Memory B cell (primary cell): Measurements from ENCODE around the gene TMEM229A.
"Not testable (repeated sequence)": the region's sequence is repeated elsewhere in the genome, so short reads cannot be mapped to it uniquely, and the experiment has no call there.

Experiments used
- ATAC-seq: fragments of 150-1000 bp; cut with Tn5 transposase; 2 replicates; pipeline ENCODE4 v1.10.0; 2021; ENCODE audit warnings: low read depth, mild to moderate bottlenecking, moderate library complexity
- DNase-seq, 2 donors: peaks; one replicate each; pipeline ENCODE4 v3.0.0; 2022; ENCODE audit warnings: low spot score in 2 of 2
- H3K27ac Mint-ChIP-seq: one replicate; pipeline ENCODE4 v1.8.0; 2022; ENCODE audit warnings: mild to moderate bottlenecking, moderate library complexity, mixed read lengths
- H3K27me3 Mint-ChIP-seq: one replicate; pipeline ENCODE4 v1.8.0; 2022; ENCODE audit warnings: mixed read lengths
- H3K36me3 Mint-ChIP-seq: one replicate; pipeline ENCODE4 v1.8.0; 2022; ENCODE audit warnings: mild to moderate bottlenecking, mixed read lengths
- H3K4me1 Mint-ChIP-seq: one replicate; pipeline ENCODE4 v1.8.0; 2022; ENCODE audit warnings: mixed read lengths
- H3K4me3 Mint-ChIP-seq: one replicate; pipeline ENCODE4 v1.8.0; 2022; ENCODE audit warnings: mild to moderate bottlenecking, moderate library complexity, mixed read lengths
- H3K9me3 Mint-ChIP-seq: one replicate; pipeline ENCODE4 v1.8.0; 2022; ENCODE audit warnings: mixed read lengths

The TMEM229A gene

DNA sequence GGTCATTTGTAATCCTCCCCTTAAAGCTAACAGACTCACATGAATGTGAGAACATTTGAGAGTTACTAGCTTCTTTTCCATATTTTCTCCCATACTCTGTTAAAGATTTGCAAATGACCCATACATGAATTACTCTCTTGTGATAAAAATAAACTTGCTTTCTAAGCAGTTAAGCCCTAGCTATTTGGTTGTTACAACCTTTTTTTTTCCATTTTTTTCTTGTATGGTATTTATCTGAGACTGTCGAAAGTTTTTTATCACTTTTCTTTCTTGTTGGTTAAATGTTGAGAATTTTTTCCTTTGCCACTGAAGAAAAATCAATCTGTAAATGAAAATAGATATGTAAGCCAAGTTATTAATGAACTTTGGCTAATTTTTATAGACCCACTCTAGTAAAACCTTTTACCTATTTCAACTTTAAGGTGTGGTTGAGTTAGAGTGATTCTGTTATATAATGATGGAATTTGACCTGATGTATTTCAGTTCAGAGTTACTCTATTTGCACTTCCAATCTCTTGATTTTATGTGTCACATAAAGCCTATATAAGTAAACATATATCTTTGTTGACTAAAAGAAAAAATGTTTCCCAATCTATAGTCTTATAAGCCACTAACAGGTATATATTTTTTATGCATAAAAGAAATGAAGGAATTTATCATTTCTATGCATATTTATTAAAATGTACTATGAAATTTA lies 19.0 kb upstream of the TMEM229A start:
- ATAC-seq: no peak
- H3K4me3 Mint-ChIP-seq: no peak overlapping the region
- H3K27me3 Mint-ChIP-seq: no peaks in the 10 kb centered on the region

DNA sequence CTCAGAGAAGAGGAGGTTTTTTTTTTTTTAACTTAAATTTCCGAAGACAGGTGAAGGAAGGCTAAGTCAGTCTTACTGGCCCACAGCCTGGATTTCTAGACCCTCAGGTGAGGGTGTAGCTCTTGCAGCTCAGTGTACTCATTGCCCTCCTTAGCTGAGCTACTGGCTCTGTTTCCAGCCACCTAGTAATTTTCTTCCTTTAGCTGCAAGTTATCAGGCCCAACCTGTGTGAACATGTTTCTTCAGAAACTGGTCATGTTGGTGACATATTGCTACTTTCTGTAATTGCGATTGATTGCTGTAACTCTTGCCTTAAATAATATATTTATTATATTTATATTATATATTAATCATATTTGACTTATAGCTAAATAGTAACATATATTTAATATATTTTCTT lies 10.0 kb upstream of the TMEM229A start:
- ATAC-seq (no peak), DNase-seq (no peak)
- Mint-ChIP-seq H3K4me1 (no peaks in the 10 kb centered on the region), H3K9me3 (no peaks in the 10 kb centered on the region), H3K4me3 (no peak overlapping the region), H3K36me3 (no peaks in the 10 kb centered on the region), H3K27ac (no peak overlapping the region), H3K27me3 (no peaks in the 10 kb centered on the region)

More for the DNA sequence above, 19.0 kb upstream of the TMEM229A start:
- DNase-seq: no peak
- Mint-ChIP-seq H3K27ac (no peak overlapping the region), H3K9me3 (no peaks in the 10 kb centered on the region), H3K4me1 (no peaks in the 10 kb centered on the region), H3K36me3 (no peaks in the 10 kb centered on the region)

DNA sequence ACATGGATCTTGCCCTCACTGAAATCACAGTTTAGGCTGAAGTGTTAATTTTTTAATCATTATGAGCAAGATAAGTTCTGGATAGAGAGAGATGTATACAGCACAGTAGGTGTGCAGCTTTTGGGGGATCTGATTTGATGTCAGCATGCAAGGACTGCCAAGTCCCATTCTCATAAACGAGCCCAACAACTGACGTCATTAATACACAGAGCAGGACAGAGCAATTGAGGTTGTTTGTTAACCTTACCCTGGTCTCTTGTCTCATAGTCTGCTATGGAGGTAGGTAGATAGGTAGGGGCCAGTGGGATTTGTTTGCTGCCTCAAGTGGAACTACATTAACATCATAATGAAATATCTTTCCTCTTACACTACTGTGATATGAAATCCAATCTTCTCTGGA lies 8.6 kb upstream of the TMEM229A start:
- Mint-ChIP-seq H3K9me3 (no peaks in the 10 kb centered on the region), H3K27me3 (peaks cover 4% of the 10 kb centered on the region), H3K36me3 (no peaks in the 10 kb centered on the region), H3K4me1 (no peaks in the 10 kb centered on the region), H3K27ac (no peak overlapping the region), H3K4me3 (no peak overlapping the region)
- DNase-seq (no peak), ATAC-seq (no peak)

DNA sequence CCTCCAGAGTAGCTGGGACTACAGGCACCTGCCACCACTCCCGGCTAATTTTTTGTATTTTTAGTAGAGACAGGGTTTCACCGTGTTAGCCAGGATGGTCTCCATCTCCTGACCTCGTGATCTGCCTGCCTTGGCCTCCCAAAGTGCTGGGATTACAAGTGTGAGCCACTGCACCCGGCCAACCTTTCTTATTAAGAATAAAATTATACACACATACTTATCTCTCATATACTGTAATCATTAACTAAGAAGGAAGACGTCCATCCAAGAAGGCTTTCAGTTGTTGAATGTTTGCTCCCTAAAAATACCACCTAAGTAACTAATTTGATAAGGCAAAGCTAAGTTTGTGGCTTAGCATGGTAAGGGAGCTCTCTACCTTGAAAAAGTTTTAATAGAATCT lies 5.0 kb upstream of the TMEM229A start:
- ATAC-seq, H3K4me3 Mint-ChIP-seq, H3K9me3 Mint-ChIP-seq, H3K27ac Mint-ChIP-seq, H3K36me3 Mint-ChIP-seq, H3K4me1 Mint-ChIP-seq, DNase-seq: not testable (repeated sequence)
- peaks cover 19% of the 10 kb centered on the region for H3K27me3 Mint-ChIP-seq

DNA sequence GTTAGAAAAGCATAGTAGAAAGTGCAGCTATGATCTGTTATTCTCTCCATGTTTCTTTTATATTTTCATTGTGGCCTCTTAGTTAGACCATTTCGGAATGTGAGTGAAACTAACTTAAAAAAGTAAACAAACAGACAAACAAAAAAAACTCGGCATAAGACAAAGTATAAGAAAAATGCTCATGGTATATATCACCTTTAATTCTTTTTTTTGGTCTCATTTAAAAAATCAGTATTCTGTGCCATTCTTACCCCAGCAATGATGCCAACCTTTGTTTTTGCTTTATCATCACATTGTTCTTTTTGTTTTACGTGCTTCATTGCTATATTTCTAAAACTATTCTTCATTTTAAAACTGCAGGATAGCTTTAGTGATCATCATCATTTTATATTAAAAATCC lies 2.8 kb upstream of the TMEM229A start:
- no peak overlapping the region for H3K27ac Mint-ChIP-seq
- H3K36me3 Mint-ChIP-seq: no peaks in the 10 kb centered on the region
- peaks cover 3% of the 10 kb centered on the region for H3K9me3 Mint-ChIP-seq
- H3K4me3 Mint-ChIP-seq: no peak overlapping the region
- peaks cover 21% of the 10 kb centered on the region for H3K27me3 Mint-ChIP-seq
- DNase-seq (no peak), ATAC-seq (no peak)
- peaks cover 4% of the 10 kb centered on the region for H3K4me1 Mint-ChIP-seq

DNA sequence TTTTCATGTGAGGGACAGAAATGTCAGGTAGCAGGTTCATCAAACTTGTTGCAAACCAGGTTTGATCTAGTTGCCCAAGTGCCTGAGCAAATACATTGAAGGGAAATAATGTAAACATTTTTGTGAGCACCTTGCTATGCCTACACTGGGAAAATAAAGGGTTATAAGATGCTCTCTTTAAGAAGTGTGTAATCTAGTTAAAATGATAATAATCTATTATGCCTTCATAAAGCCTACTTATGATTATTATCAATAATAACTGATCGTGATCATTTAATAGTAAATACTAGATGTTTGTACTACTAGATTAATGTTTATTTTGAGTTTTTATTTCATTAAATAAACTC lies 1.9 kb upstream of the TMEM229A start:
- peaks cover 21% of the 10 kb centered on the region for H3K27me3 Mint-ChIP-seq
- H3K9me3 Mint-ChIP-seq: peaks cover 3% of the 10 kb centered on the region
- H3K4me3 Mint-ChIP-seq: no peak overlapping the region
- no peaks in the 10 kb centered on the region for H3K36me3 Mint-ChIP-seq
- peaks cover 4% of the 10 kb centered on the region for H3K4me1 Mint-ChIP-seq
- ATAC-seq (no peak), DNase-seq (no peak)
- no peak overlapping the region for H3K27ac Mint-ChIP-seq

DNA sequence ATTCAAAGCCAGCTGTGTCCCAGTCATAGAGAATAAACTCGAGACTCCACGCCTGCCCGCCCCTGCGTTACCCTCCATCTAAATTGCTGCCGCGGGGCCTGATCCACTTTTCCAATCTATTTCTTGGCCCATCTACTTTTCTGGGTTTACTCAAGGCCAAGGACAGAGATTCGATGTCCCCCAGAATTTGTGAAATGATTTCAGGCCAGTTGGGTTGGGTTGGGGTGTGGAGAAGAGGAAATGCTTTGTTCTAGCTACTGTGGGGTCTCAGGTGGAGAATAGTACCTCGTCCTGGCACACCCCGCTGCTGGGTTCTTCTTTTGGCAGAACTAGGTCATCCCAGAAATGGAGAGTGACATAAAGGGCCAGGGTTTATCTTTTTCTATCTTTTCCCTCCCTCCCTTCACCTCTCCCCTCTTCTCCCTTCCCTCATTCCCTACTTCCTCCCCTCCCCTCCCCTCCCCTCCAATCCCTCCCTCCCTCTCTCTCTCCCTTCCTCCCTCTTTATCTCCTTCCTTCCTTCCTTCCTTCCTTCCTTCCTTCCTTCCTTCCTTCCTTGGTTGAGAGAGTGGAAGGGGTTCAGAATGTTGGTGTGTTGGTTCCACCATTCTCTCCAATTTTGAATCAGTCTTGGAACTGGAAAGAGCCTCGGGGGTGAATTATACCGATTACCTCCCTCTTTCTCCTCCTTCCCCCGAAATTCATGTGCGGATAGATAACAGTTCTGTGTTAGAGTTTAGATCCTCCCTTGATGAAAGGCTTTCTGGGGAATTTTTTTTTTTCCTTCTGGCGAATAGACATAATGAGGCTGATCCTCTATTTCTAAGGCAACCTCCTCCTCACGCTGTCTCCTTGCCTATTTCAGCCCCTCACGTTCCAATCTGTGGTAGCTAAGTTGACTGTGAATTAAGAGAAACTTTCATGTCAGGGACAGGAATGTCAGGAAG lies 1.2 kb upstream of the TMEM229A start:
- Mint-ChIP-seq H3K36me3 (no peaks in the 10 kb centered on the region), H3K27me3 (peaks cover 21% of the 10 kb centered on the region), H3K9me3 (peaks cover 3% of the 10 kb centered on the region), H3K4me3 (no peak overlapping the region), H3K27ac (no peak overlapping the region), H3K4me1 (peaks cover 4% of the 10 kb centered on the region)
- ATAC-seq (no peak), DNase-seq (no peak)

DNA sequence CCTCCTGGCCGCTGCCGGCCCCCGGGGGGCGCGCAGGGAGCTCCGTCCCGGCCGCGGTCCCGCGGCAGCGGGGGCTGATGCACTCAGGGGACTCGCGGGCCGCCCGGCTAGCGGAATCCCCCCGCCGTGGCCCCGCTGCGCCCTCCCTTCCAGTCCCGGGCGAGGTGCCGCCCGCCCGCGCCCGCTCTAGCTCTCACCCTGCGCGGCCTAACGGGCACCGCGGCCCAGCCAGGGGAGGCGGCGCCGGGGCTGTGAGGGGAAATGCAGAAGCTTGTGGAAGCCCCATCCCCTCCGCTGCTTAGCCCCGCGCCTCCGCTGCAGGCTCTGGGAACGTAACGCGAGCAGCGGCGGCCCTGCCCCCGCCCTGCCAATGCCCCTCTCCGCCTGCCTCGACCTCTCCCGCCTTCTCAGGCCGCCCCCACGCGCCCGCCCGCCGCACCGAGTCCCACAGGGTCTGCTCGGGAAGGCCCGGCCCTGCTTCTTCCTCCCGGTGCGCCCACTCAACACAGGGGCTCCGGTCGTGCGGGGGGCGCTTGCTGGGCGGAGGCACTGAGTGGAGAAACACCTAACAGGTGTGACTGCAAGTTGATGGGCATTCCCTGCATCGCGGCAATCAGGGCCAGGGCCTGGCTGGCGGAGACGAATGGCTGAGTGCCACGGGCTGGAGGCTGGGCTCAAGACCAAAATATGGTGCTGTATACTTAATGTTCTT lies 384 bp upstream of the TMEM229A start:
- H3K36me3 Mint-ChIP-seq: no peaks in the 10 kb centered on the region
- H3K4me1 Mint-ChIP-seq: peaks cover 4% of the 10 kb centered on the region
- peaks cover 3% of the 10 kb centered on the region for H3K9me3 Mint-ChIP-seq
- ATAC-seq (no peak), DNase-seq (no peak)
- peaks cover 21% of the 10 kb centered on the region for H3K27me3 Mint-ChIP-seq
- H3K27ac Mint-ChIP-seq: no peak overlapping the region
- H3K4me3 Mint-ChIP-seq: peak overlapping the region; percentile 22

DNA sequence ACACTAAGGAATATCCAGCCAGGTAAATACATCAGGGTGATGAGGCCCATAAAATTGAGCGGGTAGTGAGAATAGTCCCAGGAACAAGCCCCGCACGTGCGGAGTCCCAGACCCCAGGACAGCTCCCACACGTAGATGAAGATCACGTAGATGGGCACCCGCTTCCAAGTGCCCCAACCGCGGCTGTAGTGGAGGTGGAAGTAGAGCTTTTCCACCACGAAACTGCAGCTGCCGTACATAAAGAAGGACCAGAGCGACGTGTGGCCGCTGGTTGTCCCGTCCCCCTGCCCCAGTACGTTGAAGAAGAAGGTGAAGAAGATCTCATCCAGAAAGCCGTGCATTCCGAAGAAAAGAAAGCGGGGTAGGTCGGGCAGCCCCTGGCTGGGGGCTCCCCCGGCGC lies 948 bp downstream of the TMEM229A start:
- Mint-ChIP-seq H3K9me3 (peaks cover 3% of the 10 kb centered on the region), H3K4me3 (peak overlapping the region; percentile 37), H3K27me3 (peaks cover 19% of the 10 kb centered on the region), H3K36me3 (no peaks in the 10 kb centered on the region), H3K4me1 (peaks cover 4% of the 10 kb centered on the region), H3K27ac (no peak overlapping the region)
- DNase-seq: no peak
- ATAC-seq: no peak

DNA sequence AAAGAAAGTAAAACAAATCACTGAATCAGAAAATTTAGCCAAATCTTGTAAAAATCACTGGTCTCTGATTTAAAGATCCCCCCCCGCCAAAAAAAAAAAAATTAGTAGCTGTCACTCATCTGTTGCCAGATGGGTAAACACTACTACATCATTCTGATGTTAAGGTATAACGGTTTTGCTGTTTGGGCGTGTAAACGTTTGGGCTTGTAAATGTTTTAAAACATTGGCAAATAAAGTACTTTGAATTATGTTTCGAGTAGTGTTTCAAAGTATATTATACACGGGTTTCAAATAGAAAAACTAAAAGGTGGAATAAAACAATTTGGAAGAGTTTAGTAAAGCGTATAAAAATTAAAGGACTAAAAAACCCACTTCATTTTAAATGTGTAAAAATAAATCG lies 1.5 kb downstream of the TMEM229A start:
- DNase-seq (no peak), ATAC-seq (no peak)
- Mint-ChIP-seq H3K4me3 (no peak overlapping the region), H3K9me3 (peaks cover 3% of the 10 kb centered on the region), H3K36me3 (no peaks in the 10 kb centered on the region), H3K27me3 (peaks cover 17% of the 10 kb centered on the region), H3K27ac (no peak overlapping the region), H3K4me1 (peaks cover 4% of the 10 kb centered on the region)

DNA sequence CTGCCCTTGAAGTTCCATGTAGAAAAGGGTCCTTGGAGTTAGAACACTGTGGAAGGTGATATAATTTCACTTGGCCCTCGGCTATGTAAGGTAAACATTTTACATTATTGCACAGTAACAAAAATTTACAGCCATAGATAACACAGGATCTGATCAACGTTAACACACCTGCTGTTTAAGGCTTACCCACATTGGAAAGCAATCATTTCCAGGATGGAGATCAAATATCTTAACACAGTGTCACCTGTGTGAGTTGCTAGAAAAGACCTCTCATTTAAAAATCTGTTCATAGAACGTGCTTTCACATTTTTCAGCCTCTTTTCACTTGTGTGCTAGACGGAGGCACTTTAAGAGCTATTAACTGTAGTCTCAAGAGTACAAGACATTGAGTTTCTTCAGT lies 1.9 kb downstream of the TMEM229A start:
- no peak overlapping the region for H3K4me3 Mint-ChIP-seq
- peaks cover 15% of the 10 kb centered on the region for H3K27me3 Mint-ChIP-seq
- ATAC-seq (no peak), DNase-seq (no peak)
- peaks cover 3% of the 10 kb centered on the region for H3K9me3 Mint-ChIP-seq
- no peak overlapping the region for H3K27ac Mint-ChIP-seq
- no peaks in the 10 kb centered on the region for H3K36me3 Mint-ChIP-seq
- peaks cover 4% of the 10 kb centered on the region for H3K4me1 Mint-ChIP-seq

DNA sequence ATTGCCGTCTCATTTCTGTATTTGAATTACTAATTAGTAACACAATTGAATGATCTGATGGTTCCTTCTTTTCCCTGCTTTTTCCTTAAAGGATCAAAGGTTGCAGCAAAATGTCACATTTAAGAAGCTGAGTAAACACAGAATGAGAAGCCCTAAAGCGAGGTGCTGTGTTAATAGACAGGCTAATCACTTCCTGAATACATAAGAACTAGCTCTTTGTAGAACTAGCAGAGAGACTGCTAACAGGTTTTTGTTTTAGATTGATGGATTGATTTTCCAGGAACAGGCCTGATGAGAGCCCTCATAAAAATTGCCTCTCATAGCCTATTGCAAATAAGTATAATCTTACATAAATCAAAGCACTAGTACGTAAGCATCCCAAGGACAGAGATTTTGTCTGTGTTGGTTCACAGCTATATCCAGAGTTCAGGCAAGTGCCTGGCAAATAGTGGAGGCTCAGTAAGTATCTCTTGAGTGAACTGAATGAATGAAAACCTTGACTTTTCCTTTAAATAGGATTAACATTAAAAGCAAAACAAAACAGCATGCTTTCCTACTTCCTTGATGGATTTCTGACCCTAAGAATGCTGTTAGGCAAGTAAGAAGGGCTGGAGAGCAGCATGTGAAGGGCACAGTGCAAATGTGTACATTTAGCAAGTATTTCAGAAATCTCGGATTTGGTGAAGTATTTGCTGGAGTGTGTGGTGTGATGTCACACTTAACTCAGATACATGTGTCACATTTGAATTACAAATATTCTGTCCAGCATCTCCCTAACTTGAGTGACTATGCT lies 3.3 kb downstream of the TMEM229A start:
- Mint-ChIP-seq H3K9me3 (peaks cover 3% of the 10 kb centered on the region), H3K36me3 (no peaks in the 10 kb centered on the region), H3K4me1 (peaks cover 4% of the 10 kb centered on the region), H3K4me3 (no peak overlapping the region), H3K27me3 (peaks cover 12% of the 10 kb centered on the region), H3K27ac (no peak overlapping the region)
- DNase-seq (no peak), ATAC-seq (no peak)

DNA sequence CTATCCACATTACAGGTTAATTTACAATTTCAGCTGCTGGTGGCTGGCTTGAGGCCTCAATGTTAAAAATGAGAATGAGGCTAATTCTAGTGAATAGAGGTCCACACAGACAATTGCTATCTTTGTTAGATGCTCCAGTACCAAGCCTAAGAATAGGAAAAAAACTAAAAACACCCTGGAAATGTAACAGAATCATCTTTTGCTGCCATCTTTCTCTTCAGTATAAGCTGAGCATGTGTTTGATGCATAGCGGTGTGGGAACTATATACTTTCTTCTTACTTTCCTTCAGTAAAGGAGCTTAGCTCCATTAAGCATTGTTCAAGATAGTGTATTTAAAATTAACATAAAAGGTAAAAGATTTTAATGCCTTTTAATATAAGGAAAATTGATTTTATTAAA lies 5.6 kb downstream of the TMEM229A start:
- DNase-seq (no peak), ATAC-seq (no peak)
- Mint-ChIP-seq H3K9me3 (no peaks in the 10 kb centered on the region), H3K4me3 (no peak overlapping the region), H3K4me1 (peaks cover 4% of the 10 kb centered on the region), H3K27me3 (peaks cover 2% of the 10 kb centered on the region), H3K27ac (no peak overlapping the region), H3K36me3 (no peaks in the 10 kb centered on the region)
